IPS-NIHi7 (cell line): ENCODE results near the gene ST3GAL3.

Experiments
- DNase-seq: peaks from one replicate; pipeline ENCODE4 v3.0.0; 2012; ENCODE audit warnings: mixed read lengths; ENCODE audit errors: extremely low spot score

The ST3GAL3 gene

GRCh38 chr1:43786201-43786958, 79.0 kb downstream of the ST3GAL3 start:
- no peak for DNase-seq

- DNase-seq: no peak
These were observed 79.6 kb downstream of the ST3GAL3 start for GRCh38 chr1:43786960-43787359.

GRCh38 chr1:43789604-43790550, 82.5 kb downstream of the ST3GAL3 start:
- DNase-seq: no peak

- DNase-seq: no peak
These were observed 83.9 kb downstream of the ST3GAL3 start for GRCh38 chr1:43791243-43791642.

- no peak for DNase-seq
These were observed 88.8 kb downstream of the ST3GAL3 start for GRCh38 chr1:43796111-43796581.

GRCh38 chr1:43797891-43798290, 90.6 kb downstream of the ST3GAL3 start:
- no peak for DNase-seq

- no peak for DNase-seq
These were observed 92.6 kb downstream of the ST3GAL3 start for GRCh38 chr1:43799656-43800635.

GRCh38 chr1:43800771-43801170, 93.4 kb downstream of the ST3GAL3 start:
- no peak for DNase-seq

- DNase-seq: no peak
These were observed 93.9 kb downstream of the ST3GAL3 start for GRCh38 chr1:43801203-43801602.

- no peak for DNase-seq
These were observed 95.1 kb downstream of the ST3GAL3 start for GRCh38 chr1:43802356-43802980.

- no peak for DNase-seq
These were observed 95.8 kb downstream of the ST3GAL3 start for GRCh38 chr1:43803105-43803504.

GRCh38 chr1:43803646-43804045, 96.3 kb downstream of the ST3GAL3 start:
- DNase-seq: no peak

- no peak for DNase-seq
These were observed 97.2 kb downstream of the ST3GAL3 start for GRCh38 chr1:43804569-43804968.

- no peak for DNase-seq
These were observed 98.0 kb downstream of the ST3GAL3 start for GRCh38 chr1:43805340-43805739.

GRCh38 chr1:43806183-43806582, 98.8 kb downstream of the ST3GAL3 start:
- no peak for DNase-seq

- no peak for DNase-seq
These were observed 101.8 kb downstream of the ST3GAL3 start for GRCh38 chr1:43809097-43809673.

- DNase-seq: no peak
These were observed 105.2 kb downstream of the ST3GAL3 start for GRCh38 chr1:43812579-43812978.

GRCh38 chr1:43814401-43814800, 107.1 kb downstream of the ST3GAL3 start:
- DNase-seq: no peak

GRCh38 chr1:43817304-43817939, 110.1 kb downstream of the ST3GAL3 start:
- no peak for DNase-seq

- no peak for DNase-seq
These were observed 111.4 kb downstream of the ST3GAL3 start for GRCh38 chr1:43818691-43819090.
